ENCODE results near the gene RGS16.

RGS16 gene

DNA sequence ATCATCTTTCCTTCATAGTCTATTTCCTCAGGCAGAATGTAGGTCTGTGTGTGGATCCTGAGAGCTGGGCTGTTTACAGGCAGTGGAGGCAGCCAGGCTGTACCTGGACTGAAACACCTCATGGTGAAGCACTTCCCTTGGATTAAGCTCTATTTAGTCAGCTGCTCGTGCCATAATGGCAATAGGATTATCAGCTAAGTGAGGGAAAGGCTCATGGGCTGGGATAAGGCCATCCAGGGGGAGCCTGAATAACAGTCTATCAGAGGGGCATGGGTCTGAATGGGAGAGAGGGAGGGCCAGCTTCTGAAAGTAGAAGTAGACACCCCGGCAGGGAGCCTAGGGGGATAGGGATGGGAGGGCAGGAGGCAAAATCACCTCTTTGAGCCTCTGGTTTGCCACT is 23.5 kb downstream of the RGS16 start:
- DNase-seq (no peak), ATAC-seq (no peak)

DNA sequence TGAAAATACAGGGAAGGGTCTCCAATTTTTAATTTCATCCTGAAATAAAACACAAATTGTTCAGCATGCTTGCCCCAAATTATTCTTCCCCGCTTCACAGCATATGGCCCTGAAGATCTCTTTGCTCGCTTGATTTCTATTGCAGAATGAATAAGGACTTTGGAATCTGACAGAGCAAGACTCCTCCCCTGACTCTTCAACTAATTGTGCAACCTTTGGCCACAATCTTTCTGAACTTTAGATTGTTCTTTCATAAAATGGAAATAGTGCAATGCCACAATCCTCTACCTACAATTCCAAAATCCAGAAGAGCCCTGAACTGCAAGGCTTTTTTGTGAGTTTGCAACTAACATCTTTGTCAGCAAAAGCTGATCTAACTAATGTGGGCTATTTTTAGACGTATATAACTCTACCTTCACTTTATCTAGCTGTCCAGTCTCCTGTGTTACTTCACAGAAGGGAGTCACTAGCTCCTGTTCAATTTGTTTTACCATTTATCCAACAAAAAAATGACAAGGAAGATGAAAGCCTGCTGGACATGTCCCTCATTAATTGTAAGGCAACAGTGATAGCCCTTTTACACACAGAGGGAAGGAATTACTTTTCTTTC is 28.5 kb downstream of the RGS16 start:
- DNase-seq (no peak), ATAC-seq (no peak)

DNA sequence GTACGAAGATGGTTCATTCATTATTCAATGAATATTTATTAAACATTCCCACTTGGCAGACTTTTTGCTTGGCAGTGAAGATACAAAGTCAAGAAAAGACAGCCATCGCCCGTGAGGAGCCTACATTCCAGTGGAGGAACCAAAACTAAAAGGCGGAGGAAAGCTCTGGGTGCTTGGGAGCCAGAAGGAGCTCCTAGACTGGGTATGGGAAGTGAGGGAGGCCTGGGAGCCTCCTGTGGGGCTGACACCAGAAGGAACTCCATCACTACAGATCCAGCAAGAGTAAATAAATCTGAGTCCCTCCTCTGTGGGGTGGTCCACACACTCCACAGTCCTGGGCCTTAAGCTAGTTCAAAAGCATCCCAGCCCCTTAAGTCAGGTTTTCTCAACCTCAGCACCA is 30.0 kb downstream of the RGS16 start:
- ATAC-seq (no peak), DNase-seq (no peak)

DNA sequence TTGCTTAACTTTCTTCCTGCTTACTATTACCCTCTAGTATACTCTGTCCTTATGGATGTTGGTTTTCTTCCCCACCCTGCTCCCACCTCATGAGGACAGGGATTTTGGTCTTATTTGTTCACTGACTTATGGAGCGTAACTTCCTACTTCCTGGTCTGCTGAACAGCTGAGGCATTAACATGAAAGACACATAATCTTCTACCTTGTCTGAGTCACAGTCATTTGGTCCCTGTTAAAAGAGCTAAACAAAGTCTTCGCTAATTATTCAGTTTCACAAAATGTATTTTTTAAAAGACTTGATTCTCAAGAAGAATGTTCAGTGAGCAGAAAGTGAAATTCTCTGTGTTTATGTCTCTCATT is 33.6 kb downstream of the RGS16 start:
- DNase-seq (no peak), ATAC-seq (no peak)

DNA sequence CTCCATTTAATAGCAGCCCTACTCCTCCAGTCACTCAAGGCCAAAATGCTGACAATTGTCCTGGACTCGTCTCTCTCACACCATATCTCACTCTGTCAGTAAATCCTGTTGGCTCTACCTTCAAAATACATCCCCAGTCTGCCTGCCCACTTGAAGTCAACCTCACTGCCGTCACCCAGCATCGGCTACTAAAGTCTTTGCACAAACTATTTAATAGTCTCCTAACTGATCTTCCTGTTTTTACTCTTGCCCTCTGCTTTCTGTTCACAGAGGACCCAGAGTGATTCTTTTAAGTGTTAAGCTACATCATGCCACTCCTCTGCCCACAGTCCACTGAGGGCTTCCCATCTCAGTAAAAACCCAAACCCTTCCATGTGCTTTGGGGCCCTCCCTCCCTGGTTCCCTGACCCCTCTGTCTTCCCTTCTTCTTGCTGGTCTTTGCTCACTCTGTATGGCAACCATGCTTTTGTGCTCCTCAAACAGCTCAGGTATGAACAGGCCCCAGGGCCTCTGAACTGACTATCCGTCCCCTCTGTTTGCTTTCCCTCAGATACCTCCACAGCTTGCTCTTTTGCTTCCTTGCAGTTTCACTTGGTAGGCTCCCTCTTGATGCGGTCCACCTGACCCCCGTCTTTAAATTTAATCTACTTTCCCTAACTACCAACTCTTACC is 34.1 kb downstream of the RGS16 start:
- no peak for DNase-seq
- ATAC-seq, result no peak

DNA sequence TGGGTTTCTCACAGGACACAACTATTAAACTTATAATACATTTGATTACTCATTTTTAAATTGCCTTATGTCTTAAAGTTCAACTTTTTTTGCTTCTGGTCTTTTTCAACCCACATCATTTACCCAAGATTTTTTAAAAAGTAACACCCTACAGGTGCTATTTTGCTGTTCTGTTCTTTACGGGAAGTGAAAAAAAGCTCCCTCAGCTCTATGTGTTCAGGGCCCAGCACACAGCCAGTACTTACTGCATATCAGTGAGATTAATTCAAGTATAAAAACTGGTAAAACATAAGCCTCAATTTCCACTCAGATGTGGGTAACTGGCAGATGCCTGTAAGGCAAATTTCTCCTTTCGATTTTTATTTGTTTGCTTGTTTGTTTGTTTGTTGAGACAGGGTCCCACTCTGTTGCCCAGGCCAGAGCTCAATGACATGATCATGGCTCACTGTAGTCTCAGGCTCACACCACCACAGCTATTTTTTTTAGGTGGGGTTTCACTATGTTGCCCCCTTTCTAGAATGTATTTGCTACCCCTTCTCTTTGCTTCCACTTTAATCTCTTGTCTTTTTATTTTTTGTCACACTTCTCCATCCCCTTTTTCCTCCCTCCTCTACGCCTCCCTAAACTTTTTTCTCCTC is 35.4 kb downstream of the RGS16 start:
- no peak for DNase-seq
- no peak for ATAC-seq

DNA sequence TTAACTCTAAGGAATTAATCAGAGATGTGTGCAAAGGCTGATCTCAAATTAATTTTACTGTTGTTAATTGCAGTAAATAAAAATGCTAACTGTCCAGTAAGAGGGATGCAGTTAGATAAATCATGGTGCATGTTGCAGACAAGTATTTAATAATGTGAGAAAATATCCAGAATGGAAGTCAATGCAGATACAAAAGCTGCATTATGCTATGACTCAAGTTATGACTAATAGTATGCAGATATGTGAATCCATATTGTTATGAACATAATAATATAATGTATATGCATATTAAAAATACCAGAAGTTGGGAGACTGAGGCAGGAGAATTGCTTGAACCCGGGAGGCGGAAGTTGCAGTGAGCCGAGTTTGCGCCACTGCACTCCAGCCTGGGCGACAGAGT is 36.6 kb downstream of the RGS16 start:
- DNase-seq (no peak), ATAC-seq (no peak)

DNA sequence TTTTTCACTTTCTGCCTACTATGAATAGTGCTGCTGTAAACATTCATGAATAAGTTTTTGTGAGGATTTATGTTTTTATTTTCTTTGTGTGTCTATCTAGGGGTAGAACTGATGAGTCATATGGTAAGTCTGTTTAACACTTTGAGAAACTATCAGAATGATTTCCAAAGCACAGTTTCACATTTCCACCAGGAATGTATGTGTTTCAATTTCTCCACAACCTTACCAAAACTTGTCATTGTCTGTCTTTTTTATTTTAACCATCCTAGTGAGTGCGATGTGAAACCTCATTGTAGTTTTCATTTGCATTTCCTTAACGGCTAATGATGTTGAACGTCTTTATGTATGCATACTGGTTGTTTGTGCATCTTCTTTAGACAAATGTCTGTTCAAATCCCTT is 38.7 kb downstream of the RGS16 start:
- DNase-seq, result no peak
- no peak for ATAC-seq

DNA sequence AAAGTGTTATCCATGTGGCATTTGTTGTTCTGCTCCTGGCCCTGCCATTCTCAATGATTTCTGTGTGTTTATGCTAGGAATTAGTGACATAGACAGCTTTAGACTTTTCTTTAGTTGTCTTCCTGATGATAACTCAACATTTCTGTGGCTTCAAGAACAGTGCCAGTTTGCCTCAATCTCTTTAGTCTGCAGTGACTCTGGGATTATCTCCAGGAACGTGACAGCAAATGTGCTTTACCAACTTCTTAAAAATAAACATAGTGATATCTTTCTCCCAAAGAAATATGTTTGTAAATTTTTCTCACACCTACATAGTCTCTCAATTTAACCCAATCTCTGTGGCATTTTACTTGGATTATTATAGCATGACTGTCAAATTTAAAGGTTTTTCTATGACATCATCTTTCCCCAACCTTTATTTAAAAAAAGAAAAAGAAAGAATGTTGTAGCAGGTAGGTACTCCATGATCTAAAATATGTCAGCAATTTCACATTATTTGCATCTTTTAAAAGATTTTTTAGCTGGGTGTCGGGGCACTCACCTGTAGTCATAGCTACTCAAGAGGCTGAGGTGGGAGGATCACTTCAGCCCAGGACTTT is 39.7 kb downstream of the RGS16 start:
- no peak for DNase-seq
- ATAC-seq, result no peak

DNA sequence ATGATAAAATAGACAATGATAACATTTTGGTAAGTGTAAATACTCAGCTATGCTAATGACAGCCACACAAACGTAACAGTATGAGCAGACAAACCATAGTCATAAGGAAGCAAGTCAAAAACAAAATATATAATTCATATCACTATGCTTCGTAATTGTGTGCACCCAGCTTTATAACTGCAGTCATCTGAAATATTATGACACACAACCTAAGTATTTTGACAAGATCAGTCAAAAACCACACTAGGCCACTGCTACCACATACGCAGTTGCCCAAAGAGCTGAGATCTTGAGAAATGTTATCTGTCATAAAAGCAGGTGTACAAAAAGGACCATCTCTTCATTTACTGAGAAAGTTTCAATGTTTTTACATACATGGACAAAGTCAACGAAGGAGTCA is 41.1 kb downstream of the RGS16 start:
- no peak for ATAC-seq
- DNase-seq, result no peak

DNA sequence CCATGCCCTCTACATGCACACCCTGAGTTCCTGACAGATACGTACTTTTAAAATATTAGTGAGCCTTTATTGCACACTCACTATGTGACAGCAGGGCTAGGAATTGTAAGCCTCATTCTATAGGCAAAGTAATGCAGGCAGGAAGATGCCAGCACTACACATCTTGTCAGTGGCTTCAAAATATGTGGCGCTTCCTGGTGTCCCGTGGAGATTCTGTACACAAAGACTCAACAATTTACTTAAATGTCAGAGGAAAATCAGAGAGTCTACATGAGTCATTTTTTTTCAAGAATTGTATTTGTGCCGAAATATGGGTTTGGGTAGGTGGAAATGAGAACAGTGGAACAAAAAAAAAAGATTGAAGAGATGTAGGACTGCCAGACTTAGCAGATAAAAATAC is 42.7 kb downstream of the RGS16 start:
- ATAC-seq (peak; percentile 19), DNase-seq (no peak)

DNA sequence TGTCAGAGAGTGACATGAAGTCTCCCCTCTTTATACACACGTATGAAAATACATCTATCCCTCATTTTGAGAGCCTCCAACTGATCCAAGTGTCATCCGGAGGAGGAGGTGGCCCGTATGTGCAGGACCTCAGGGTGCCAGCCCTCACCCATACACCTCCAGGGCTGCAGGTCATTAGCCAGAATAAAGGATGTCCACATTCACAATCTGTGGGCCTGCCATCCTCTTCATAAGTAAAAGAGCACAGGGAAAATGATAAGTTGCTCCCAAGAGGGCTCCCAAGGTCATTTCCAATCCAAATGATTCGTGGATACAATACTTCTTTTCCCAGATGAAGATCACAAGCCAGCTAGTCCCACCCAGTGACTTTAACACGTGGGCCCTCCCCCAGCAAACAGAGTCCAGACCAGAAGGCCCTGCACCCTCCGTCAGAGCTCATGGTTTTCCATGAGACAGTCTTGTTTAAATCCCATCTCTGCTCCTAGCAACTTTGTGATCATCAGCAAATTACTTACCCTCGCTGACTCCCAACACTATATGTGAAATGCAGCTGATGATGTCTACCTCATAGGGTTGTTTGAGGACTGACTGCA is 43.7 kb downstream of the RGS16 start:
- ATAC-seq, result no peak
- no peak for DNase-seq

DNA sequence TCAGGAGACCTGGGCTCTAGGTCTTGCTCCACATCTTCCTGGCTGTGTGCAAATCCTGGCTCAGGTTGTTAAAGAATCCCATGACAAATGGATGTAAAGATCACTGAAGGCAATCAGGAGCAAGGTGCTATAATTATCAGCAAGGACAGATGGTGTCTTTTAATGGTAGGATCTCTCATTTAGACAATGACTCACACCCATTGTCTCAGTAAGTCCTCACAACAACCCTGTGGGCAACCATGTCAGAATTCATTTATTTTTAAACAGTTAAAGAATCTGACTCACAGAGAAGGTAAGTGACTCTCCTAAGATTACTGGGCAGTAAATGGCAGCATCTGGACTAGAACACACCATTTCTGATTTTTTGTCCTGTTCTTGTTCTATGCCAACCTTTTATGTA is 47.9 kb downstream of the RGS16 start:
- ATAC-seq (no peak), DNase-seq (no peak)

DNA sequence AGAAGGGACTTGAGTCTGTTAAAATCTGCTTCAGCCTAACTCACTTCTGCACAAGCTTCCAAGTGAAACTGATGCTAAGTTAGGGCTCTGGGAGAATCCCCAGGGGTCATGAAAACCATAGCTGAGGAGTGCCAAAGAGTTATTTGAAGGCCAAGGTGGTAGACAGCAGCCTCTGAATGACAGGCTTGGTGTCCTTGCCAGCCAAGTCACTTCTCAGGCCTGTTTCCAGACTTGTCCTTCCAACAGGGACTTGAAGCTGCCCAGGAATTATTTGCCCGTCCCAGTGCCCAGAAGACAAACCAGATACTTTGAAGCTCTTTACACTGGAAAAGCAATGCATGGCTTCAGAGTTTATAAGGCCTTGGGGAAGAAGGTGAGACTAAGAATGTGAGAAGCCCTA is 48.7 kb downstream of the RGS16 start:
- ATAC-seq (no peak), DNase-seq (no peak)

DNA sequence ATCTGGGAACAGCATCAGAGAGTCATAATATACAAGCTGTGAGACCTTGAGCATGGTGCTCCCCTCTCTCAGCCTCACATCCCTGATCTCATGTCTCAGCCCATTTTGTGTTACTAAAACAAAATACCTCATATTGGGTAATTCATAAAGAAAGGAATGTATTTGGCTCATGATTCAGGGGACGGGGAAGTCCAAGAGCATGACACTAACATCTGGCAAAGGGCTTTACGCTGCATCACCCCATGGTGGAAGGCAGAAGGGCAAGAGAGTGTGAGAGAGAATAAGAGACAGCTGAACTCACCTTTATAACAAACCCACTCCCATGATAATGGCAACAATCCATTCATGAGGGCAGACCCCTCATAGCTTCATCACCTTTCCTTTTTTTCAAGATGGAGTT is 51.7 kb downstream of the RGS16 start:
- ATAC-seq, result no peak

DNA sequence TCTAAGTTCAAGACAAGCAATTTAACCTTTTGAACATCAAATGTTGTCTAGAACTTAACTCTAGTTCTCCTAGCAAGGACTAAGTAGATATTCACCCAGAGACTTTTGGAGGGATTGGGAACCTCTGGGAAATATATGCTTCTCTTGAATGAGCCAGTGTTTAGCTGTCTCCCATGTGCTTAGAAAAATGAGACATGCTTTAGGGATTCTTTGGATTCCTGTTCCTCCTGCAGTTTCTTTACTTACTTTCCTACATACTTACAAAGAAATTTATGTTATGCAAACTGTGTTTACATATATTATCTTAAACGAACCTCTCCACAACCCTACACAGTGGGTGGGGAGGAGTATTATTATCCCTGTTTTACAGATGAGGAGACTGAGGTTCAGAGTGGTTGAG is 54.4 kb downstream of the RGS16 start:
- DNase-seq (no peak), ATAC-seq (no peak)

More for the DNA sequence above, 51.7 kb downstream of the RGS16 start:
- DNase-seq, result no peak

DNA sequence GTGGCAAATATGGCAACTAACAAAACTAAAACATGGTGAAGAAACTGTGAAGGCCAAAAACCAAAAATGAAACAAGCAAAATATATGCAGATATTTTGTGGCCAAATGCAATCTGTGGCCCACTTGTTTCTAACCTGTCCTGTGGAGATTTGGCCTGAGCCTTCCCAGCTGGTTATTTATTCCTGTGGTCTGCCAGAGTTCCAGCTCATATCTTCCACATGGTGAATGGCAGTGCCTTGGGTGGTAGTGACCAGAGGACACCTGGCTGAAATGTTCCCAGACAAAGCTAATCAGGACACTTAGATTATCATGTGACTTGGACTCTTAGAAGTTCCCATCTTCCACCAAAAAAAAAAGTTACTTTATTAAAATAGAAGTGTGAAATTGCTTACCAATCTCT is 54.8 kb downstream of the RGS16 start:
- ATAC-seq (no peak), DNase-seq (no peak)
